NCI-H82 (cell line): ENCODE measurements around the gene NRP1.
A peak's percentile ranks its signal among the peaks of the same experiment; 100 is the strongest.

ENCODE experiments used
- DNase-seq: peaks from one replicate; lab custom pipeline; 2025; lab: John Stamatoyannopoulos, UW

The NRP1 gene

DNA sequence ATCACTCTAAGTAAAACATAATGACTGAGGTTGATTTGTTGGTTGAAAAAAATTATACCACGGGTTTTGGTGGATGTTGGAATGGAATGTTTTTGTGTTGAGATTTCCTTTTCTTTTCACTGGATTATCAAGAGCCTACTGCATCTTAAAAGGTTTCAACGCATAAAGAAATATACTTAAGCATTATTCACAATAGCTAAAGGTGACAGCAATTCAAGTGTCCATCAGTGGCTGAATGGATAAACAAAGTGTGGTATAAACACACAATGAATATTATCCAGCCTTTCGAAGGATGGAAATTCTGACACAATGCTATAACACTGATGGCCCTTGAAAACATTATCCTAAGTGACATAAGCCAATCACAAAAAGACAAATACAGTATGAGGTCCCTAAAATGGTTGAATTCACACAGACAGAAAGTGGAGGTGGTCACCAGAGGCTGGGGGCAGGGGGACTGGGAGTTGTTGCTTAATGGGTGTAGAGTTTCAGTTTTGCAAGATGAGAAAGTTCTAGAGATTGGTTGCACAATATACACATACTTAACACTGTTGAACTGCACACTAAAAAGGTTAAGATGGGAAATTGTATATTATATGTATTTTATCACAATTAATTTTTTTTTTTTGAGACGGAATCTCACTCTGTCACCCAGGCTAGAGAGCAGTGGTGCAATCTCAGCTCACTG is 122.3 kb downstream of the NRP1 start:
- no peak for DNase-seq

DNA sequence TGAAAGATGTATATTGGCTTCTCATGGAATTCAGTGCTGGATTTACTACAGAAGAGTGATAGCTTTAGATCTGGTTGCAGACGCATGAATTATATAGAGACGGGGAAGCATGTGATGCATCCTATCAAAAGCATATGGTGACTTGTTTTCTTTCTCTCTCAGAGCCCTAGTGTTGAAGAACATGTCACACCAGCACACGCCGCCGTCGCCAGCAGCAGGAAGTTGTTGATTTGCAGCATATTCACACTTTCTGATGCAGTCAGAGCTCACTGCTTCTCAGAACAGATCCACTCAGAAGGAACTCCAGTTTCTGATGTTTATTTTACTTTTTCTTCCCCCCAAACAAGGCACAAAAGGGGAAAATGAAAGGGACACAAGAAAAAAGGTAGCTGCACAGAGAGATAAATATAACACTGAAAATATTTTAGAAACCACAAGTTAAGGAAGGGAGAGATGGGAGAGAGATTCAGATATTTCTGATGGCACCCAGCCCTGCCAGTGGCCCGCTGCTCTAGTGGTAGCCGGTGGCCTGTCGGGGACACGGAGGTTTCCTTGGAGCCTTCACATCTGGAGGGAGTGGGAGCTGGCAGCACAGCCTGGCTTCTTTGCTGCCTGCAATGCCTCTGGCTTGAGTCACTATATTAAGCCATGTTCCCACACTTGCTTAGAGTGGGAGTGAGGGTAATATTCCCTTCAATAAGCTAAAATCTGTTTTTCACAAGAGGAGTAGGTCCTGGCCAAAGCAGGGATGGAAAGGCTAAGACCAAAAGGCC is 123.2 kb downstream of the NRP1 start:
- no peak for DNase-seq

DNA sequence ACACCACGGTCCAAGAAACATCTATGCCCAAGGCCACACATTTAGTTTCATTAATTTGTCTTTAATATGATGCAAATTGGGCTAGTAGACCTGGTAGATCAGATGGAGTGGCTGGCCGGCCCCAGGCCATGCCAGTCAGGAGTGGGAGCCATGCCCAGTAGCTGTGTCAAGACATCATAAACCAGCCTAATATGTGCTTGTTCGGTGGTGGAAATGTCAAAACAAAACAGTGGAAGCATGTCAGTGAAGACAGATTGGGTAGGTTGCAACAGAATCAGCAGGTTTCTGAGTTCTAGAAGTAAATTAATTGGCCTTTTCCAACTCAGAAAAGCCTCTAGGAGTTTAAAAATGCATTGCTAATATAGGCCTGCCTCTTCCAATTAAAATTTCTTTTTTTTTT is 124.7 kb downstream of the NRP1 start:
- DNase-seq, result no peak

DNA sequence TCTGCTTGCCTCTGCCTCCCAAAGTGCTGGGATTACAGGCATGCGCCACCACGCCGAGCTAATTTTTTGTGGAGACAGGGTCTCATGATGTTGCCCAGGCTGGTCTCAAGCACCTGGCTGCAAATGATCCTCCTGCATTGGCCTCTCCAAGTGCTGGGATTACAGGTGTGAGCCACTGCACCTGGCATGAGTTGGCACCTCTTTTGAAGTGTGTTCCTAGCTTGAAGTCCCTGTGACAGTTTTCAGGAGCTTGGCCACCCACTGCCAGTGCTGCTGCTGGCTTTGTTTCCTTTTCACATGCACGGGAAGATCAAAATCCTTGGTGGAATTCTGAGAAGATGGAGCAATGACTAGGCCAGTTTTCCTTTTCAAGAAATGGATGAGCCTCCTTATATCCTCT is 126.3 kb downstream of the NRP1 start:
- no peak for DNase-seq

DNA sequence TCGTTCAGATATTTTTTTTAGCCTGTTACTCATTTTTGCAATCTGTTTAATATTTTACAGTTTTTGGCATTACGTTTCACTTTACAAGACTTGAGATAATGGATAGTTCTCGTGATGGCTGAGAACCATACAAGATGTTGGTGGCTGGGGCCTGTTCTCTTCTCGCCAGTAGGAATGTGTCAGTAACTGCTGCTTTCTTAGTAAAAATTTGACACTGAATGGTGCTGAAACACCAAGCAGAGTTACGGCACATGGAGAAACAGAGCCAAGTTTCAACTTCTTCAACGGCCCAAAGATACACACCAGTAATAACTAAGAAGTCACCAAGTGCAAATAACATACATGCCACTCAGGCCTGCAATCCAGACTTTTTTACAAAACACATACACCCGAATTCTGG is 130.4 kb downstream of the NRP1 start:
- no peak for DNase-seq

DNA sequence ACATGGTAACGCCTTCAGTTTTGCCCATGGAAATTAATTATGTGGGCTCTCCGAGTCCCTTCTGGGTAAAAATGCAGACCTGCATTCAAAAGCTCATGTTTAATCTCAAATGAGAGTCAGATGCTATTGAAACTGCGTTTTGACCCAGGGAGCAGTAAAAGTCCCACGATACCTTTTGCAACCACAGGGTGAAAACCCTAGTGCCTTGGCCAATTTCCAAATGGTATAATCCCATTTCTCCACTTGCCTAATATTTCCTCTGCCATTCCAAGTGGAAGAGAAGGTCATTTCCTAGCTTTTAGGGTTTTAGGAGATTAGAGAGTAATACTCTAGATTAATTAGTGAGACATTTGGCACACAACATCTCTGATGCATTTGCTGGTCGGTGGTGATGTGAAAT is 132.5 kb downstream of the NRP1 start:
- peak; percentile 69 for DNase-seq

DNA sequence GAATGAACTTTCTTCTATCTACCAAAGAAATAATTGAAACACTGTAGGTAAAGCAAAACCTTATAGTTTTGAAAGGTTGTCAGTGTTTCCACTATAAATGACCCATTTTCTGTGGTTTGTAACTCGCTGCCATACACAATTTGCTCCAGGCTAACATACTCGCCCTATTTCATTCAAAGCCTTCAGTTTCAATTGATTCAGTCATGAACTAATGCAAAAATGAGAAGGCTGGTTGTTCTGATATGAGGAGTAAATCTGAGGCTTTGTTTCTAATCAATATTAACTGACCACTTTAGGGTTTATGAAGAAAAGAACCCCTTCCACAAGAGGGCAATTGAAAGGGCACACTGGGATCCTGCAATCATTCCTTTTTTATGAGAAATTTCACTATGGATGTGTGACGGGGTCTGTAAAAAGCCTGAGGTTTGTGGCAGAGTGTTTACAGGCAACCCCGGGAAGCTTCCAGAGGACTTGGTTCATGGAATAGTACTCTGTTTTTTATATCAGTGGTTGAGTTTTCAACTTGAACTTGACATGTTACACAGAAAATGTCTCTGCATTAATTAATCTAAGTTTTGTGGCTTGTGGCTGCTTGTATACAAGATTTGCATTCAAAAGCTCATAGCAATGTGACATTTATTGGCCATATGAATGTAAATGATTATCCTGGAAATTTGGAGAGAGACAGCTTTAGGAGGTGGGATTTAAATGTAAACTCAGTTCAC is 133.2 kb downstream of the NRP1 start:
- no peak for DNase-seq

DNA sequence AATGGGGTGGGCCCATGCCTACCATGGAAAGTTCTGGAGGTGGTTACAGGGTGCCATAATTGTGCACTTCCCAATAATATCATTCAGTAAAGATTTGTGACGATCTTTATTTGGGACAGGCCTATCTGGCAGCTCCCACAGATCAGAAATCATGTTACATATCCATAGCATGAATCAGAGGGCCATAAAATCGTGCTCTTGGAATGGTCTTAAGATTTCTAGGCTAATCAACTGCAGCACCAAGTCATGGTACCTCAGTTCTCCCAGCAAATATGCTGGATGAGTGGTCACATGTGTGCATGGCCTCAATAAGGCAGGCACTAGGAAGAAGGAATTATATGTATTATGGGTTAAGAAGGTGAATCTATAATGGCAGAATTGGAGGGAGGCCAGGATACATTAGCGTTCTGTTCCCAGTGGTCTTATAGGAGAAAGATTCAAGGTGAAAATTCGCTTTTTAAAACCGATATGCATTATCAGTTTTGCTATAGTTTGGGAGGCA is 134.7 kb downstream of the NRP1 start:
- no peak for DNase-seq

DNA sequence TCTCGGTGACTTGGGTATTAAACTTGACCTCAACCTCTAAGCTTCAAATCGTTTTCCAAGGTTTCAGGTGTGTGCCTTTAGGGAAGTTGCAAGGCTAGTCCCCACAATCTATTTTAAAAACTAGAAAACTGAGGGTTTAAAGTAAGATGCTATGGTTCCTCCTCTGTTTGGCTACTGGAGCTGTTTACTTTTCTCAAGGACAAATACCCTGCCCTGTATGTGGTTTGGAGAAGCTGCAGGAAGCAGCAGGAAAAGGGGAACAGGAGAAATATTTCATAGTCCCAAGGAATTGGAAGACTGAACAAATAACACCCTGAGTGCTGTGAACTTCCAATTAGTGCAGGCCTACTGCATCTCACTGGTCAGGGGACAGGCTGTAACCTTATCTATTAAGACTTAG is 135.9 kb downstream of the NRP1 start:
- DNase-seq, result no peak

DNA sequence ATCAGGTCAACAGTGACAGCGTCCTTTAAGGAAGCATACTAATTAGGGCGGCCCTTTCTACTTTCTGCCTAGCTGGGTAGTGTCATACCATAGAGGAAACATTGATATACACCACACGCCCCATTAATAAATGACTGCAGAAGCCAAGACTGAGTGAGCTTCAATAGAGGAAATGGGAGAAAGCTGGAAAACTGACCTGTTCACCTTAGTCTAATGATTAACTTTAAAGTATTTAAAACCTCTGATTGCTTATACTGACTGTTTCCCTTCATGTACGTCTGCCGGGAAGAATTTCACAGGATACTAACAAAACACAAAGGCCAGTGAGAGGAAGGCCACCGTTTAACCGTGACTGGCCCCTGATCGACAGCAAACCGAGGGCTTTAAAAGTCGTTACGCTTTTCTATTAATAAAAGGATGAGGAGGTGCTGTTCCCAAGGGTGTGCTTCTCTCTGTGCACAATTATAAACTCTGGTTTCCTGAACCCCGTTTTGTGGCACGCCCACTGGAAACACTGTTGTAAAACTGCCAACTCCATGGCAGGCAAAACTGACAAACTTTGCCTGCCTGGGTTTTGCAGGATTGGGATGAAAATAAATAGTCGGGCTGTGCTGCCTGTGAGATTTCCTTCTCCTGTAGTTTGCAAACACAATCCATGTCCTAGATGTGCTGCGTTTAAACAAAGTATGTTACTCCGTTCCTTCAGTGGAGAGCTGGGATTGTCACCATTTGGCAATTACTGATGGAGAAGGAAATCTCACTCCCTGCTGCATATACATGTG is 137.6 kb downstream of the NRP1 start:
- DNase-seq, result no peak

DNA sequence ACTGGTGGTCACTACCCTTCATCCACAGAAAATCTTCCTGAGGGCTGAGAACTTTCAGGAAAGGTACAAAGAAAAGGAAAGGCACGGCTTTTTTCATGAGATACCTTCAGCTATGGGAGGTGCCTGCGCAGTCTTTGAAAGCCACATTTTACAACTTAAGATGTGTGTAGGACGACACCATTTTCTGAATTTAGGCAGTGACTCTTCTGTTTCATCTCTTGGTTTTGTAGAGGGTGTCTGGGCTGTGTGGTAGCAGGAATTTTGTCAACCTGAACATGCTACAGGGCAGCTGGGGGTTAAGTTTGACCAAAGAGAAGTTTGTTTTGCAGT is 138.1 kb downstream of the NRP1 start:
- no peak for DNase-seq

DNA sequence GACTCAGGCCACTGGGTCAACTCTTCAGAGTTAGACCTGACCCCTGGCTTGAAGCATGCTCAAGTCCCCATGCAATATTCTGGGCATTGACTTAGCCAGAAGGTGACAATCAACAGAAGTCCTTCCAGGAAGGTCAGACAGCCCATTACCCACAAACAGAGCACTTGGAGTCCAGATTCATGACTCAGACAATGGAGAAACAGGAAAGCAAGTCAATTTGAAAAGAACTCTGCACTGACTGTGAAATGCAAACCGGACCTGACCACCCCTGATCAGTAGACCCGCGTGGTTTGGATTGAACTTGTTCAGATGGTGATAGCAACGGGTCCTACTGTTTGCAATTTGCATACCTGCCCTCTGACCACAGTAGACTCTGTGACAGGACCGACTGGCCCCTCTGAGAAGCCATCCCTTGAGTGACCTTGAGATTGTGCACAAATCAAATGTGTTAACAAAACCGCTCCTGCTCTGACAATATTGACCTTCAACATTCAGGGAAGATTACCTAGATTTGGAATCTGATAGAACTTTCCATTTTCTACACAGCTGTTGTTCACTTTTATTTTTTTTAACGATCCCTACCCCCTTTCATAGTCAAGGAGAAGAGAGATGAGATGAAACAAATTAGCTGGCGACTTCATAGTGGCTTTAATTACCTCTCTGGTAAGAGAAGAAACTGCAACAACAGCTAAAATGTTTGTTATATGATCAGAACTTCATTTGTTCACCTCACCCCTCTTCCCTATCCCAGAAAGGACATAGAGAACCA is 138.7 kb downstream of the NRP1 start:
- no peak for DNase-seq

DNA sequence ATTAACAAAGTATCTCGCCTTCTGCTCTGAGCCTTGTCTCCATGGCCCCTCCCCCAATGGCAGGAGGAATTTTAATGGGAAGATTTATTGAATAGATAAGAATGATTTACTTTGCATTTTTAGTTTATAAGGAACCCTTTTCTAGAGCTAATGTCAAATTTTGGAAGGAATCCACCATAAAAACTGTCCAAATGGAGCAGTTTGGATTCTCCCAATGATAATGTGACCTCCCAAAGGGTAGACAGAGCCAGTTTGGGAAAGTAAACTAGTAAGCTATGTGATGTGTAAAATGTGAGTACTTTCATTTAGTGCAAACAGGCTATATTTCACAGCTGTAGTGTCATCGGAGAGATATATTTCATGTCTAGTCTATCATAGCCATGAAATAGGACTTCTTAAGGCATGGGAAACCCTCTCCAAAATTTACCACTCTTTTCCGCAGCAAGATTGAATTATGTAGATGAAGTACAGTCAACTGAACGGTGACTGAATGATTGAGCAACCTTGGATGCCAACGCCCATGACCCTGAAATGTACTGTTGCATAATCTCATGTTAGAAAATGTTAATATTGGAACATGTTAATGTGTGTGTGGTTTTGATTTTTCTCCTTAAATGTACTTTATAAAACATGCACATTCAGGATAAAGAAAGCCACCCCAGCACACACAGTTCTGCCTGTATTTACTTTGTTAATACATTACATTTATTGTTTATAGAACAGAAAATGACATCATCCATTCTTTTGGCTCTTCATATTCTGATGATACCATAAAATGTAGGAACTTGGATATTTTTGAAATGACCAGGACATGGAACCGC is 140.6 kb downstream of the NRP1 start:
- no peak for DNase-seq

DNA sequence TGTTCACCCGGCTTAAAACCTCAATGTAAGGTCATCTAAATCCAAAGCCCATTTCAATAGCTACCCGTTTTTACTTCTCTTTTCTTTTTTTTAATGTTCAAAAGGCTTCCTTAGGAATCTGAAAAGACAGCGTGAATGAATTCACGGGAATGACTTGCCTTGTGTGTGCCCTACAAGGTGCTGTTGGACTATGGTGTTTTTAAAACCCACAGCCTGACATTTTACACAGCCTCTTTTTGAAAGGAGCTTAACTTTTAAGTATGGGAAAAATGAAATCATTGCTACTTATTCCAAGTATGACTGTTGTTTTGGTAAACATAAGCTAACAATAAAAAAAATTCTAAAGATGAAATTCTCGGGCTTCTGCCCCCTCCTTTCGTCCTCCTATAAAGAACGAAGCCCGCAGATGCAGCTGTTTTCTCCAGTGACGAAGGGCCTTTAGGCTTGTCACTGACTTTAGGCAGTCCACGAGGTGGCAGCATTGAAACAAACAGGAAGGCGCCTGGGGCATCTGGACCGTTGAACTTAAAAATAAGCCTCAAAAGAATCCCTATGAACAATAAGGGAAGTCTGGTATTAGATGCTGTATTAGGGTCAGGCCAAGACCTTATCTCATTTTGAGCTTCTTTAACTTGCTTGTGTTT is 141.3 kb downstream of the NRP1 start:
- DNase-seq, result peak; percentile 83

DNA sequence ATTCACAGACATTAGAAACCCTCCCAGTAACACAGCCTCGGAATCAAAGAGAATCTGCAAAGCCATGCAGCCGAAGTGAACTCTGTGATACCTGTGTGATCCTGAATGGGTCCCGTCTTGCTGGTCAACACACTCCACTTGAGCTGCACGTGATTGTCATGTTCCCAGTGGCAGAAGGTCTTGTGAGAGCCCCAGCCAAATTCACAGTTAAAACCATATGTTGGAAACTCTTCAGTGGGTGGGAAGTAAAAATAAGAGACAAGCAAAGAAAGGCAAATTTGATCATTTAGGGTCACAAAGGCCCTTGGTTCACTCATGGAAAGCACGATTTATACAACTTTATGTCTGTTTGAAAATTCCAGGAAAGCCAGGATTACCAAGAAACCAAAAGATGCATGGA is 142.3 kb downstream of the NRP1 start:
- DNase-seq, result no peak

DNA sequence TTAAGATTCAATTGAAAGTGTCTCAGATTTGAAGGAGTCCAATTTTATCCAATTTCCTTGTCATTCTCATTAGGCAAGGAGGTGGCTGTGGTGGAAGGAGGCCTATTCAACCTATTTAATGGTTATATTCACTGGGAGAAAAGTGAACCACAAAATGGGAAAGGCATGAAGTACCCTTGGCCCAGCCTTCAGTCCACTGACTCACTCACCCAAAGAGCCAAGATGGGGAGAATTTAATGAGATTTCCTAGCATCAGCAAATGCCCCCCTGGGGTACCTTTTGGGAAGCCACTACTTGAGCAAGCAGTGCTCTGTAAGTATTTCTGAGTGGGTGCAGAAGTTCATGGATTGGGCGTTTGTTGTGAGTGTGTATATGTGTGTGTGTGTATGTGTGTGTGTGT is 144.1 kb downstream of the NRP1 start:
- DNase-seq, result no peak

DNA sequence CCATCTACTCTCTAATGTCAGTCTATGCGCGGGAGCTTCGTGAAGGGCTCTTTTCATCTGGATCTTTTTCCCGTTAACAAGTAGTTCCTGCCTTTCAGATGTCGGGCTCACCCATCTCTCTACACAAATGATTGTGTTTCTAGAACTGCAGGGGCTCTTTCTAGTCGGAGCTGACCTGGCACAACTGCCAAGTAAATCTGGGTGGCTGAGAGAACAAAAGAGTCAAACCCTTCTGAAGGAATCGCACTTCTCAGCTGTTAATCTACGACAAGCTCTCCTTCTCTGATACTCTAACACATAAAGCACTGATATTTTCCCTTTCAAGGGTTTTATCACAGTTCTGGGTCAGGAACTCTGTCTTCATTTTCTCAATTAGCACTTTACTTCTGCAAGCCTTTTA is 144.7 kb downstream of the NRP1 start:
- no peak for DNase-seq

DNA sequence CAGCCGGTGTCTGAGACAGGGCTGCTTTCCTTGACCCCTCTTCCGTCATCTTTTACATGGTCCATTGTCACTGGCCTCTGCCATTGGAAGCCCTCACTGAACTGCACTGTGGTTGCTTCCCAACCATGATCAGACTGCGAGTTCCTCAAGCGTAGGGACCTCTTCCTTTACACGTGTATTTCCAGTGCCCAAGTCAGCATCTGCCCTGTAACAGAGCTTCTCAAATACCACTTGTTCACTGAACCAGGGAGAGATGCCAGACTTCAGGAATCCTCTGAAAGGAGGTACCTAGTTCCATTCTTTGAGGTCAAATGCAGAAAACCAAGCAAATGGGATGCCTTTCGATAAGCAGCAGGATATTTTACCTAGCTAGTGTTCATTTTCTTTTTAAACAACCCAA is 145.1 kb downstream of the NRP1 start:
- DNase-seq, result no peak

DNA sequence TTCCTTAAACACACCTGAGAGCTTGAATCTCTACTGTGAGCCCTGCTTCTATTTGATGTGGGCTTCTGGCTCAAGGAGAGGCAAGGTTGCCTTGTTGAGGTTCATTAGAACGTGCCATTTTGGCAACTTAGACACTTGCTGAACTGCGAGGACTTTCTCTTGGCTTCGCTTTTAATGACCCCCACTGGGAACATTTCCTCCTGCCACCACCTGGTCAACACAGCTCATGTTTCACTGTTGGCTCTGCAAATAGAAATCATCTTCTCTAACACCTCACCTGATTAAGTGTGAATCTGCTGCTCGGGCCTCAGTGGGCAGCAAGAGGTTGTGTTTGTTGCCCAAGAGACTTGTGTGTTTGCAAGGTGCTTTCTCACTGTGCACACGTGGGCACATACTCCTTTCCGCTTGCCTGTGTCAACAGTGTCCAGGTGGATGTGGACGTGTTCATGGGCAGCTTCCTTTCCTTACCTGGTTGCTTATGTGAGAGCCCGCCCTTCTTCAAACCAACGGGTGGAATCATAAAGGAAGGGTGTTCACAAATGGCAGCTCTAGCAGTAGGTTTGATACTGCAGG is 147.0 kb downstream of the NRP1 start:
- no peak for DNase-seq

DNA sequence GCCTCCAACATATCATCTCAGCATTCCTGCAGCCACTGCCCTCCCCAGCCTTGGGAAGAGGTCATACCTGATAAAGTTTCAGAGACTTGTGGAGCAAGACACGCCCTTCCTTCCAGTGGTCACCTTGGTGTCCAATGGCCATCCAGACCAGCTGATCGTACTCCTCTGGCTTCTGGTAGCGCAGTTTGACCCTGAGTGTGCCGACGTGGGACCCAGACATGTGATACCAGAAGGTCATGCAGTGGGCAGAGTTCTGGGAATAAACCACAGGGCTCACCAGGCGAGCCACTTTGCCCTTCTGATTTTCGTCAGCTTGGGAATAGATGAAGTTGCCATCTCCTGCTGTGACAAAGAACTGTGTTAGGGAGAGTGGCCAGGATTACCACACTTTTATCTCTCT is 148.3 kb downstream of the NRP1 start:
- no peak for DNase-seq
